Stromal cell of bone marrow (primary cell): Measurements from ENCODE around the gene VWF.
A peak's percentile ranks its signal among the peaks of the same experiment; 100 is the strongest.
"Not testable (repeated sequence)": the region's sequence is repeated elsewhere in the genome, so short reads cannot be mapped to it uniquely, and the experiment has no call there.

Experiments used
- DNase-seq: peaks from one replicate; pipeline ENCODE4 v3.0.0-alpha.2; 2012; ENCODE audit warnings: low read depth

Gene VWF

GRCh38 chr12:6145564-6145963, 21.1 kb upstream of the VWF start:
- no peak for DNase-seq

- DNase-seq = no peak
Observed at GRCh38 chr12:6143303-6143675, 18.8 kb upstream of the VWF start.

GRCh38 chr12:6142368-6143302, 18.2 kb upstream of the VWF start:
- not testable (repeated sequence) for DNase-seq

- DNase-seq = not testable (repeated sequence)
Observed at GRCh38 chr12:6141731-6142367, 17.4 kb upstream of the VWF start.

GRCh38 chr12:6140651-6141447, 16.4 kb upstream of the VWF start:
- DNase-seq = no peak

GRCh38 chr12:6135071-6135470, 10.6 kb upstream of the VWF start:
- peak; percentile 33 for DNase-seq

GRCh38 chr12:6133642-6134041, 9.2 kb upstream of the VWF start:
- DNase-seq = no peak

GRCh38 chr12:6132496-6132895, 8.0 kb upstream of the VWF start:
- DNase-seq = no peak

GRCh38 chr12:6125310-6125608, 789 bp upstream of the VWF start:
- DNase-seq = no peak

- no peak for DNase-seq
Observed at GRCh38 chr12:6123258-6123657, 1.2 kb downstream of the VWF start.

- DNase-seq = no peak
Observed at GRCh38 chr12:6122201-6122600, 2.3 kb downstream of the VWF start.

- no peak for DNase-seq
Observed at GRCh38 chr12:6120796-6121473, 3.5 kb downstream of the VWF start.

- no peak for DNase-seq
Observed at GRCh38 chr12:6118891-6119568, 5.4 kb downstream of the VWF start.

- no peak for DNase-seq
Observed at GRCh38 chr12:6116471-6117021, 7.9 kb downstream of the VWF start.

GRCh38 chr12:6115389-6115788, 9.1 kb downstream of the VWF start:
- no peak for DNase-seq

- DNase-seq = no peak
Observed at GRCh38 chr12:6114476-6114870, 10.0 kb downstream of the VWF start.

- no peak for DNase-seq
Observed at GRCh38 chr12:6113691-6114475, 10.6 kb downstream of the VWF start.

GRCh38 chr12:6112004-6112403, 12.5 kb downstream of the VWF start:
- DNase-seq = no peak

- DNase-seq = no peak
Observed at GRCh38 chr12:6110006-6110405, 14.5 kb downstream of the VWF start.

- no peak for DNase-seq
Observed at GRCh38 chr12:6106218-6106617, 18.3 kb downstream of the VWF start.

GRCh38 chr12:6104842-6105241, 19.6 kb downstream of the VWF start:
- DNase-seq = no peak
